Kidney epithelial cell (primary cell): ENCODE results near the gene TMEM87B. TPM values are rescaled to one million over a fixed set of nuclear protein-coding genes. Genes with fewer than 3 reads are reported as not detected.

Source experiments
- DNase-seq: peaks from one replicate; pipeline ENCODE4 v3.0.0-alpha.2; 2010; ENCODE audit warnings: low read depth
- H3K27me3 ChIP-seq: 2 replicates; pipeline ENCODE4 v1.6.0; 2011; ENCODE audit warnings: low read length; ENCODE audit not compliant: control insufficient read depth, insufficient read depth
- H3K36me3 ChIP-seq: 2 replicates; pipeline ENCODE4 v1.5.1; 2011; ENCODE audit warnings: low read length; ENCODE audit not compliant: control insufficient read depth, insufficient read depth
- H3K4me3 ChIP-seq: 2 replicates; pipeline ENCODE4 v1.5.1; 2011; ENCODE audit warnings: low read depth, mild to moderate bottlenecking, control low read depth, low read length
- CTCF ChIP-seq: IDR thresholded peaks from 2 replicates; pipeline ENCODE4 v1.5.1; 2011; ENCODE audit warnings: mild to moderate bottlenecking, moderate library complexity, low read length, control low read depth, inconsistent platforms; ENCODE audit not compliant: insufficient read depth, poor library complexity, severe bottlenecking
- total RNA-seq: library from RNA; depleted of rRNA; stranded (reverse); fragments of >200 nt; gene quantifications from 2 replicates; pipeline ENCODE4 v1.2.3, GENCODE V29; 2015

Gene TMEM87B
- total RNA-seq, 1 donor from 2014 or later: 24.5 TPM

GRCh38 chr2:112162341-112162740 is 107.3 kb downstream of the TMEM87B start:
- no peaks in the 10 kb centered on the region for H3K27me3 ChIP-seq
- H3K4me3 ChIP-seq: no peak overlapping the region
- H3K36me3 ChIP-seq: no peaks in the 10 kb centered on the region
- no peak for TF ChIP-seq CTCF
- DNase-seq: no peak

DNA sequence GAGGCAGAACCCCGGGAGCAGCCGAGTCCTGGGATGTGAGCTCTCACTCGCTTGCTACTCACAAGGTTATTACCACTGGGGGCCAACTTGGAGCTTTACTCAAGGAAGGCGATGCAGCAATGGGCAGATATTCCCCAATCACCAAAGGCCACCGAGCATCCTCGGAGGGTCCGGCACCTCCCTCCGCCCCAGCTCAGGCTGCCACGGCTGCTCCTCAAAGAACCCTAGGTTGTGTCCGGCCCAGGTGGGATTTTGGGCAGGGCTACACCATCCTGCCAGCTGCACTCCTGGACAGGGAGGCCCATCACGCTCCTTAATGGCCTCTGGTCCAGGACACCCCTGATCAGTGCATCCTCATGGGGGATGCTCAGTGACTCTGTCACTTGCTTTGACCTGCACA is 107.9 kb downstream of the TMEM87B start:
- Histone ChIP-seq H3K36me3 (no peaks in the 10 kb centered on the region), H3K4me3 (no peak overlapping the region), H3K27me3 (no peaks in the 10 kb centered on the region)
- no peak for DNase-seq
- no peak for TF ChIP-seq CTCF

GRCh38 chr2:112163541-112163981 is 108.5 kb downstream of the TMEM87B start:
- no peak overlapping the region for H3K4me3 ChIP-seq
- no peak for TF ChIP-seq CTCF
- no peaks in the 10 kb centered on the region for H3K27me3 ChIP-seq
- no peaks in the 10 kb centered on the region for H3K36me3 ChIP-seq
- no peak for DNase-seq

DNA sequence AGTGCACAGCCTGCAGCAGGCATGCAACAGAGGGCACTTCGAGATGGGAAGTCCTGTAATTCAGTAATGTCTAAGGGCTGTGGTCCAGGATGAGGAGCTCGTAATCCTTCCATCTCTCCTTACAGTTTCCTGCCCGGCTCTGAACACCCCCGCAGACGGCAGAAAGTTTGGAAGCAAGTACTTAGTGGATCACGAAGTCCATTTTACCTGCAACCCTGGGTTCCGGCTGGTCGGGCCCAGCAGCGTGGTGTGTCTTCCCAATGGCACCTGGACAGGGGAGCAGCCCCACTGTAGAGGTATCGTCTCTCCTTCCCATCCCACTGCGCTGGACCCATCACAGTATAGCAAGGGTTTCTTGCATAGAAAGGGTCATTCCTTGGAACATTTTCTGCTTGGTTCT is 109.8 kb downstream of the TMEM87B start:
- Histone ChIP-seq H3K27me3 (no peaks in the 10 kb centered on the region), H3K36me3 (no peaks in the 10 kb centered on the region), H3K4me3 (no peak overlapping the region)
- no peak for TF ChIP-seq CTCF
- no peak for DNase-seq

GRCh38 chr2:112165296-112165695 is 110.2 kb downstream of the TMEM87B start:
- no peak for DNase-seq
- H3K4me3 ChIP-seq: no peak overlapping the region
- H3K36me3 ChIP-seq: no peaks in the 10 kb centered on the region
- H3K27me3 ChIP-seq: no peaks in the 10 kb centered on the region
- no peak for TF ChIP-seq CTCF

DNA sequence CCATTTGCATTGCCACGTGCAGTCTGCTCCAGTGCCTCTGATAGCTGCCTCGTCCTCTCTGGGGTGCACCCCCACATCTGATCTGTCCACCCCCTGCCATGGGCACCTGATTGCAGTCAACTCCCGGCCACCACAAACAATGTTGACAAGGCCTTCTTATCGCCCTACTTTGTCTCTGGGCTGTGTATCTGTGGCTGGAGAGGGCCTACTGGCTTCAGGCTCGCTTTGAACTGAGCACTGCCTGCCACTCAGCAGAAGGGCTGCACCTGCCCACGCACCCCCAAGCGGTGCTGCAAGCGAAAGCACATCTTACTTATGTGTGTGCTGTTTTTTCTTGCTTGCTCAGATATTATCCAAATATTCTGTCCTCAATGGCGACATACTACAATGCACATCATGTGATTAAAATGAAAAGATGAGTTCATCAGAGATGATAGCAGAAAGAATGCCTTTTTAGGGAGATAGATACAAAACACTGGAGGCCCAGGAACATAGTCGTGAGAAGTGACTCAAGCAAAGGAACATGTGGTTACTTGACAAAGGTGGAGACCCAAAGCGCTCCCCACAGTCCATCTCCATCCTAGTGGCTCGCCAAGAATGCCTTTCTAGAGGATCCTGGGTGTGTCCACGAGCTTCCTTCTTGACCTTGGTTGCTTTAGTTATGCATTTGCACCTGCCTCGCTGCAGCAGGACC is 111.9 kb downstream of the TMEM87B start:
- no peak overlapping the region for H3K4me3 ChIP-seq
- no peaks in the 10 kb centered on the region for H3K36me3 ChIP-seq
- no peak for TF ChIP-seq CTCF
- no peaks in the 10 kb centered on the region for H3K27me3 ChIP-seq
- no peak for DNase-seq
